SK-N-SH (cell line): ENCODE data around the gene TMEM132D. TPM values are rescaled to one million over a fixed set of nuclear protein-coding genes. Genes with fewer than 3 reads are reported as not detected.

Experiments used
- CTCF ChIA-PET: fragments of 300-600, 350-600 bp; formaldehyde crosslinking; extraction: SDS; loops from one replicate; lab custom pipeline; 2021; lab: Yijun Ruan, JAX
- POLR2A ChIA-PET: fragments of 350-600 bp; sonication (Branson Sonifier 250); formaldehyde crosslinking; extraction: SDS; loops from one replicate; lab custom pipeline; 2020; ENCODE audit warnings: antibody characterized with exemption, inconsistent platforms; lab: Yijun Ruan, JAX
- DNase-seq: peaks from one replicate; pipeline ENCODE4 v3.0.0; 2012
- H2AFZ ChIP-seq: fragments of 200-600 bp; sonication (generic); 2 replicates; pipeline ENCODE4 v1.8.1; 2016; ENCODE audit warnings: antibody characterized with exemption, mild to moderate bottlenecking, low read depth
- H3F3A ChIP-seq: fragments of 200-600 bp; sonication (generic); replicated peaks from 2 replicates; pipeline ENCODE3; 2016; ENCODE audit warnings: antibody characterized with exemption, mild to moderate bottlenecking; ENCODE audit not compliant: insufficient read depth
- H3K27ac ChIP-seq, 2 experiments: fragments of 200-500 bp in 1 of 2; fragments of 200-600 bp in 1 of 2; sonication (Bioruptor generic) in 1 of 2; sonication (generic), shearing (Covaris generic) in 1 of 2; 2 replicates each; pipeline versions ENCODE4 v1.5.1 to v1.6.1; 2014 to 2016; ENCODE audit warnings: low read depth in 2 of 2, inconsistent platforms in 1 of 2, low read length in 1 of 2, mild to moderate bottlenecking in 1 of 2, mixed read lengths in 1 of 2
- H3K27me3 ChIP-seq: fragments of 200-600 bp; sonication (generic), shearing (Covaris generic); 2 replicates; pipeline ENCODE4 v1.6.1; 2016; ENCODE audit warnings: mixed run types; ENCODE audit not compliant: insufficient read depth
- H3K36me3 ChIP-seq, 2 experiments: fragments of 200-500 bp in 1 of 2; fragments of 200-600 bp in 1 of 2; sonication (Bioruptor generic) in 1 of 2; sonication (generic) in 1 of 2; replicated peaks in 1 of 2; 2 replicates each; pipeline versions ENCODE3 to v1.5.1; 2014 to 2016; ENCODE audit warnings: low read length in 1 of 2, mild to moderate bottlenecking in 1 of 2; ENCODE audit not compliant: insufficient read depth in 2 of 2, control insufficient read depth in 1 of 2
- H3K4me1 ChIP-seq, 2 experiments: fragments of 200-500 bp in 1 of 2; fragments of 200-600 bp in 1 of 2; sonication (Bioruptor generic) in 1 of 2; sonication (generic), shearing (Covaris generic) in 1 of 2; 2 replicates each; pipeline versions ENCODE4 v1.5.1 to v1.6.1; 2014 to 2016; ENCODE audit warnings: low read depth in 1 of 2, low read length in 1 of 2, mixed run types in 1 of 2; ENCODE audit not compliant: insufficient read depth in 2 of 2, control insufficient read depth in 1 of 2
- H3K4me2 ChIP-seq: fragments of 200-600 bp; sonication (generic), shearing (Covaris generic); 2 replicates; pipeline ENCODE4 v1.6.1; 2017; ENCODE audit warnings: mixed run types
- H3K4me3 ChIP-seq, 2 experiments: fragments of 200-500 bp in 1 of 2; fragments of 200-600 bp in 1 of 2; sonication (Bioruptor generic) in 1 of 2; sonication (generic), shearing (Covaris generic) in 1 of 2; 2 replicates each; pipeline versions ENCODE4 v1.5.1 to v1.8.1; 2014 to 2016; ENCODE audit warnings: low read depth in 2 of 2, inconsistent platforms in 1 of 2, low read length in 1 of 2, mild to moderate bottlenecking in 1 of 2, mixed read lengths in 1 of 2, moderate library complexity in 1 of 2
- H3K79me2 ChIP-seq: fragments of 200-600 bp; sonication (generic); 2 replicates; pipeline ENCODE4 v1.8.1; 2017; ENCODE audit warnings: mild to moderate bottlenecking; ENCODE audit not compliant: insufficient read depth
- H3K9ac ChIP-seq: fragments of 200-600 bp; sonication (generic); 2 replicates; pipeline ENCODE4 v1.6.1; 2017; ENCODE audit warnings: mixed run types
- H3K9me2 ChIP-seq: fragments of 200-600 bp; sonication (generic); 2 replicates; pipeline ENCODE4 v1.6.1; 2017; ENCODE audit warnings: mixed run types
- H3K9me3 ChIP-seq: fragments of 200-600 bp; sonication (generic); 2 replicates; pipeline ENCODE4 v1.6.1; 2017; ENCODE audit warnings: mixed run types, mild to moderate bottlenecking, moderate library complexity
- H4K20me1 ChIP-seq: fragments of 200-600 bp; sonication (generic); 2 replicates; pipeline ENCODE4 v1.6.1; 2017; ENCODE audit warnings: mild to moderate bottlenecking, mixed run types; ENCODE audit not compliant: insufficient read depth
- CHD2 ChIP-seq: fragments of 150-350 bp; IDR thresholded peaks from 2 replicates; pipeline ENCODE4 v1.6.1; 2018; ENCODE audit warnings: low read length; ENCODE audit not compliant: partially characterized antibody
- EP300 ChIP-seq, 2 experiments: IDR thresholded peaks; 2 replicates each; pipeline versions ENCODE4 v1.4.0 to v1.6.1; 2012; ENCODE audit warnings: borderline replicate concordance in 1 of 2, low read depth in 1 of 2, low read length in 1 of 2
- FOSL2 ChIP-seq: IDR thresholded peaks from 2 replicates; pipeline ENCODE4 v1.4.0; 2012; ENCODE audit warnings: low read depth, mild to moderate bottlenecking, moderate library complexity, borderline replicate concordance
- FOXJ3 ChIP-seq: sonication (generic); formaldehyde crosslinking; IDR thresholded peaks from 2 replicates; pipeline ENCODE4 v1.5.1; 2020; ENCODE audit warnings: mild to moderate bottlenecking, missing genetic modification reagents
- GATA2 ChIP-seq: sonication (generic); formaldehyde crosslinking; IDR thresholded peaks from 2 replicates; pipeline ENCODE4 v1.5.0; 2020; ENCODE audit warnings: mild to moderate bottlenecking, missing genetic modification reagents
- MEF2A ChIP-seq: IDR thresholded peaks from 2 replicates; pipeline ENCODE4 v1.4.0; 2012; ENCODE audit warnings: low read depth, borderline replicate concordance
- RCOR1 ChIP-seq: fragments of 150-350 bp; IDR thresholded peaks from 2 replicates; pipeline ENCODE4 v1.6.1; 2017; ENCODE audit warnings: antibody characterized with exemption, low read length
- SIN3A ChIP-seq: IDR thresholded peaks from 2 replicates; pipeline ENCODE4 v1.6.1; 2012; ENCODE audit warnings: low read depth, mild to moderate bottlenecking, low read length, moderate library complexity, borderline replicate concordance
- TCF12 ChIP-seq: IDR thresholded peaks from 2 replicates; pipeline ENCODE4 v1.4.0; 2012
- YY1 ChIP-seq: IDR thresholded peaks from 2 replicates; pipeline ENCODE4 v1.4.0; 2012; ENCODE audit warnings: low read depth, mild to moderate bottlenecking
- WGBS: methylation state at CpG from one replicate; pipeline ENCODE4 v1.1.6; 2017; ENCODE audit warnings: low lambda C conversion rate; 5-methylcytosine and 5-hydroxymethylcytosine counted together
- polyA plus RNA-seq, 3 experiments: library from polyadenylated mRNA; depleted of rRNA; stranded (reverse); fragments of >200 nt; gene quantifications; 2 replicates each; pipeline ENCODE4 v1.2.3, GENCODE V29; 2012
- TF ChIP-seq, protein P1 (sequence below): IDR thresholded peaks from 2 replicates; pipeline ENCODE4 v1.4.0; 2012; ENCODE audit warnings: low read depth, borderline replicate concordance
- TF ChIP-seq, protein P2 (sequence below): IDR thresholded peaks from 2 replicates; pipeline ENCODE4; 2012
- TF ChIP-seq, protein P3 (sequence below): IDR thresholded peaks from 2 replicates; pipeline ENCODE4 v1.4.0; 2012; ENCODE audit warnings: low read depth, borderline replicate concordance
- TF ChIP-seq, protein P4 (sequence below): IDR thresholded peaks from 2 replicates; pipeline ENCODE4 v1.6.1; 2012; ENCODE audit warnings: mild to moderate bottlenecking, low read depth, low read length, moderate library complexity
- TF ChIP-seq, protein P5 (sequence below): fragments of 200-600 bp; sonication (generic); IDR thresholded peaks from 2 replicates; pipeline ENCODE4 v1.6.1; 2017; ENCODE audit warnings: antibody characterized with exemption, mild to moderate bottlenecking, moderate library complexity

Gene TMEM132D
- polyA plus RNA-seq, 1 of the 3 experiments (the other 2 are of a cell fraction) = not detected

DNA sequence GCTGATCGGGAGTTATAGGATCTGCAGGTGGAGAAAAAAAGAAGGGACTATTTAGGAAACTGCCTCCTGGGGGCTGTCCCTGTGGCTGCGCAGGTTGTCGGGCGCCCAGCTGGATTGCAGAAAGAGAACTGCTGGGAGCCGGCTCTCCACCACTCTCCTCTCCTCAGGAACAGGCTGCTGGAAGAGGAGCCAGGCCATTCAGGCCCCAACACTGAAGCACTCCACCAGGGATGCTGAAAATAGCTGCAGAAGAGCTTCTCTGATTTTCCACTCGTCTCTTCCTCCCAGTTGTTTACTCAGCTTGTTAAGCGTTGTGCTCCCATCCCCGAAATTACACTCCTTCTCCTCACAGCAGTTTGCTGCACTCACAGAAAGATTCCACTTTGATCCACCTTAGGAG is 703.2 kb downstream of the TMEM132D start:
- Histone ChIP-seq H3K4me3 (no peak overlapping the region), H3K27ac (no peak overlapping the region), H3K4me2 (no peak overlapping the region), H3K9me2 (no peaks in the 10 kb centered on the region), H3K9me3 (no peaks in the 10 kb centered on the region), H3K27me3 (no peaks in the 10 kb centered on the region), H3K79me2 (no peaks in the 10 kb centered on the region), H3K36me3 (no peaks in the 10 kb centered on the region), H4K20me1 (no peaks in the 10 kb centered on the region), H3F3A (no peaks in the 10 kb centered on the region), H2AFZ (no peak overlapping the region), H3K4me1 (no peaks in the 10 kb centered on the region), H3K9ac (no peak overlapping the region)
- 34% methylated on average over 8 of the region's 8 CpGs for WGBS
- no peak for DNase-seq
- TF ChIP-seq MEF2A (no peak), GATA2 (CRISPR knock-in tag) (no peak), SIN3A (no peak), RCOR1 (no peak), FOXJ3 (CRISPR knock-in tag) (no peak)
- TF ChIP-seq, protein P1, sequence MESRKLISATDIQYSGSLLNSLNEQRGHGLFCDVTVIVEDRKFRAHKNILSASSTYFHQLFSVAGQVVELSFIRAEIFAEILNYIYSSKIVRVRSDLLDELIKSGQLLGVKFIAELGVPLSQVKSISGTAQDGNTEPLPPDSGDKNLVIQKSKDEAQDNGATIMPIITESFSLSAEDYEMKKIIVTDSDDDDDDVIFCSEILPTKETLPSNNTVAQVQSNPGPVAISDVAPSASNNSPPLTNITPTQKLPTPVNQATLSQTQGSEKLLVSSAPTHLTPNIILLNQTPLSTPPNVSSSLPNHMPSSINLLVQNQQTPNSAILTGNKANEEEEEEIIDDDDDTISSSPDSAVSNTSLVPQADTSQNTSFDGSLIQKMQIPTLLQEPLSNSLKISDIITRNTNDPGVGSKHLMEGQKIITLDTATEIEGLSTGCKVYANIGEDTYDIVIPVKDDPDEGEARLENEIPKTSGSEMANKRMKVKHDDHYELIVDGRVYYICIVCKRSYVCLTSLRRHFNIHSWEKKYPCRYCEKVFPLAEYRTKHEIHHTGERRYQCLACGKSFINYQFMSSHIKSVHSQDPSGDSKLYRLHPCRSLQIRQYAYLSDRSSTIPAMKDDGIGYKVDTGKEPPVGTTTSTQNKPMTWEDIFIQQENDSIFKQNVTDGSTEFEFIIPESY = no peak
- TF ChIP-seq, protein P2, sequence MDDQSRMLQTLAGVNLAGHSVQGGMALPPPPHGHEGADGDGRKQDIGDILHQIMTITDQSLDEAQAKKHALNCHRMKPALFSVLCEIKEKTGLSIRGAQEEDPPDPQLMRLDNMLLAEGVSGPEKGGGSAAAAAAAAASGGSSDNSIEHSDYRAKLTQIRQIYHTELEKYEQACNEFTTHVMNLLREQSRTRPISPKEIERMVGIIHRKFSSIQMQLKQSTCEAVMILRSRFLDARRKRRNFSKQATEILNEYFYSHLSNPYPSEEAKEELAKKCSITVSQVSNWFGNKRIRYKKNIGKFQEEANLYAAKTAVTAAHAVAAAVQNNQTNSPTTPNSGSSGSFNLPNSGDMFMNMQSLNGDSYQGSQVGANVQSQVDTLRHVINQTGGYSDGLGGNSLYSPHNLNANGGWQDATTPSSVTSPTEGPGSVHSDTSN = no peak
- TF ChIP-seq, protein P3, sequence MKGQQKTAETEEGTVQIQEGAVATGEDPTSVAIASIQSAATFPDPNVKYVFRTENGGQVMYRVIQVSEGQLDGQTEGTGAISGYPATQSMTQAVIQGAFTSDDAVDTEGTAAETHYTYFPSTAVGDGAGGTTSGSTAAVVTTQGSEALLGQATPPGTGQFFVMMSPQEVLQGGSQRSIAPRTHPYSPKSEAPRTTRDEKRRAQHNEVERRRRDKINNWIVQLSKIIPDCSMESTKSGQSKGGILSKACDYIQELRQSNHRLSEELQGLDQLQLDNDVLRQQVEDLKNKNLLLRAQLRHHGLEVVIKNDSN = no peak
- ChIA-PET POLR2A (no interaction called here), CTCF (no interaction called here)

DNA sequence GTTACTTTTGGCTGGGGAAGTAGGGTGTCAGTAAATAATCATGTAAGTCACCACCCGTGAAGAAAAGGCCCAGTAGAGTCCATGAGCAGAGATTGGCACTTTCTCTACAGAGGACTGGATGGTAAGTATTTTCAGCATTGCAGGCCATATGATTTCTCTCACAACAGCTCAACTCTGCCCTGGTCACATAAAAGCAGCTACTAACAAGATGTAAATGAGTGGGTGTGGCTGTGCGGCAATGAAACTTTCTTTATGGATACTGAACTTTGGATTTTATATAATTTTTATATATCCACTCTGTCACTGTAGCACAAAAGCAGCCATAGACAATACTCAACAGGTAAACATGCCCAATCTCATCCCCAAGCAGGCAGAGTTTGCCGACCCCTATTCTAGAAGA is 706.9 kb downstream of the TMEM132D start:
- H3K27me3 ChIP-seq = no peaks in the 10 kb centered on the region
- no peak overlapping the region for H3K4me3 ChIP-seq
- CTCF ChIA-PET = no interaction called here
- H3K27ac ChIP-seq = no peak overlapping the region
- 39% methylated on average over 3 of the region's 3 CpGs for WGBS
- no peaks in the 10 kb centered on the region for H4K20me1 ChIP-seq
- H3K79me2 ChIP-seq = no peaks in the 10 kb centered on the region
- no peak overlapping the region for H3K4me2 ChIP-seq
- H3K4me1 ChIP-seq = no peaks in the 10 kb centered on the region
- H3K9ac ChIP-seq = no peak overlapping the region
- no peaks in the 10 kb centered on the region for H3F3A ChIP-seq
- no peaks in the 10 kb centered on the region for H3K9me3 ChIP-seq
- POLR2A ChIA-PET = no interaction called here
- no peaks in the 10 kb centered on the region for H3K9me2 ChIP-seq
- H2AFZ ChIP-seq = no peak overlapping the region
- H3K36me3 ChIP-seq = no peaks in the 10 kb centered on the region
- DNase-seq = no peak
- TF ChIP-seq, protein P3 = no peak
- TF ChIP-seq YY1 = no peak
- TF ChIP-seq, protein P2 = no peak
- no peak for TF ChIP-seq EP300 (IDR thresholded peaks at IDR 0.05; ENCODE audit: borderline replicate concordance in 1 of 2, low read depth in 1 of 2, low read length in 1 of 2)
- TF ChIP-seq, protein P4, sequence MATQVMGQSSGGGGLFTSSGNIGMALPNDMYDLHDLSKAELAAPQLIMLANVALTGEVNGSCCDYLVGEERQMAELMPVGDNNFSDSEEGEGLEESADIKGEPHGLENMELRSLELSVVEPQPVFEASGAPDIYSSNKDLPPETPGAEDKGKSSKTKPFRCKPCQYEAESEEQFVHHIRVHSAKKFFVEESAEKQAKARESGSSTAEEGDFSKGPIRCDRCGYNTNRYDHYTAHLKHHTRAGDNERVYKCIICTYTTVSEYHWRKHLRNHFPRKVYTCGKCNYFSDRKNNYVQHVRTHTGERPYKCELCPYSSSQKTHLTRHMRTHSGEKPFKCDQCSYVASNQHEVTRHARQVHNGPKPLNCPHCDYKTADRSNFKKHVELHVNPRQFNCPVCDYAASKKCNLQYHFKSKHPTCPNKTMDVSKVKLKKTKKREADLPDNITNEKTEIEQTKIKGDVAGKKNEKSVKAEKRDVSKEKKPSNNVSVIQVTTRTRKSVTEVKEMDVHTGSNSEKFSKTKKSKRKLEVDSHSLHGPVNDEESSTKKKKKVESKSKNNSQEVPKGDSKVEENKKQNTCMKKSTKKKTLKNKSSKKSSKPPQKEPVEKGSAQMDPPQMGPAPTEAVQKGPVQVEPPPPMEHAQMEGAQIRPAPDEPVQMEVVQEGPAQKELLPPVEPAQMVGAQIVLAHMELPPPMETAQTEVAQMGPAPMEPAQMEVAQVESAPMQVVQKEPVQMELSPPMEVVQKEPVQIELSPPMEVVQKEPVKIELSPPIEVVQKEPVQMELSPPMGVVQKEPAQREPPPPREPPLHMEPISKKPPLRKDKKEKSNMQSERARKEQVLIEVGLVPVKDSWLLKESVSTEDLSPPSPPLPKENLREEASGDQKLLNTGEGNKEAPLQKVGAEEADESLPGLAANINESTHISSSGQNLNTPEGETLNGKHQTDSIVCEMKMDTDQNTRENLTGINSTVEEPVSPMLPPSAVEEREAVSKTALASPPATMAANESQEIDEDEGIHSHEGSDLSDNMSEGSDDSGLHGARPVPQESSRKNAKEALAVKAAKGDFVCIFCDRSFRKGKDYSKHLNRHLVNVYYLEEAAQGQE = no peak
- no peak for TF ChIP-seq CHD2
- TF ChIP-seq GATA2 (CRISPR knock-in tag) = no peak
- no peak for TF ChIP-seq TCF12
- TF ChIP-seq, protein P5, sequence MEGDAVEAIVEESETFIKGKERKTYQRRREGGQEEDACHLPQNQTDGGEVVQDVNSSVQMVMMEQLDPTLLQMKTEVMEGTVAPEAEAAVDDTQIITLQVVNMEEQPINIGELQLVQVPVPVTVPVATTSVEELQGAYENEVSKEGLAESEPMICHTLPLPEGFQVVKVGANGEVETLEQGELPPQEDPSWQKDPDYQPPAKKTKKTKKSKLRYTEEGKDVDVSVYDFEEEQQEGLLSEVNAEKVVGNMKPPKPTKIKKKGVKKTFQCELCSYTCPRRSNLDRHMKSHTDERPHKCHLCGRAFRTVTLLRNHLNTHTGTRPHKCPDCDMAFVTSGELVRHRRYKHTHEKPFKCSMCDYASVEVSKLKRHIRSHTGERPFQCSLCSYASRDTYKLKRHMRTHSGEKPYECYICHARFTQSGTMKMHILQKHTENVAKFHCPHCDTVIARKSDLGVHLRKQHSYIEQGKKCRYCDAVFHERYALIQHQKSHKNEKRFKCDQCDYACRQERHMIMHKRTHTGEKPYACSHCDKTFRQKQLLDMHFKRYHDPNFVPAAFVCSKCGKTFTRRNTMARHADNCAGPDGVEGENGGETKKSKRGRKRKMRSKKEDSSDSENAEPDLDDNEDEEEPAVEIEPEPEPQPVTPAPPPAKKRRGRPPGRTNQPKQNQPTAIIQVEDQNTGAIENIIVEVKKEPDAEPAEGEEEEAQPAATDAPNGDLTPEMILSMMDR = no peak
- no peak for TF ChIP-seq FOSL2
